SK-N-SH (cell line): ENCODE measurements around the gene TCN2.

Experiments
- CHD2 ChIP-seq: fragments of 150-350 bp; IDR thresholded peaks from 2 replicates; pipeline ENCODE4 v1.6.1; 2018; ENCODE audit warnings: low read length; ENCODE audit not compliant: partially characterized antibody
- EP300 ChIP-seq, 2 experiments: IDR thresholded peaks; 2 replicates each; pipeline versions ENCODE4 v1.4.0 to v1.6.1; 2012; ENCODE audit warnings: borderline replicate concordance in 1 of 2, low read depth in 1 of 2, low read length in 1 of 2
- FOXM1 ChIP-seq: IDR thresholded peaks from 2 replicates; pipeline ENCODE4 v1.4.0; 2012; ENCODE audit warnings: low read depth, mild to moderate bottlenecking
- JUND ChIP-seq: IDR thresholded peaks from 2 replicates; pipeline ENCODE4 v1.4.0; 2012
- NFIC ChIP-seq: IDR thresholded peaks from 2 replicates; pipeline ENCODE4 v1.4.0; 2012; ENCODE audit warnings: borderline replicate concordance
- POLR2AphosphoS5 ChIP-seq: IDR thresholded peaks from 2 replicates; pipeline ENCODE4 v1.6.1; 2012; ENCODE audit warnings: low read depth, low read length
- RAD21 ChIP-seq: IDR thresholded peaks from 2 replicates; pipeline ENCODE4 v1.6.1; 2012; ENCODE audit warnings: mild to moderate bottlenecking, low read length
- YY1 ChIP-seq: IDR thresholded peaks from 2 replicates; pipeline ENCODE4 v1.4.0; 2012; ENCODE audit warnings: low read depth, mild to moderate bottlenecking
- TF ChIP-seq, protein P1 (sequence below): fragments of 200-600 bp; sonication (generic); IDR thresholded peaks from 2 replicates; pipeline ENCODE4 v1.6.1; 2017; ENCODE audit warnings: antibody characterized with exemption, mild to moderate bottlenecking, moderate library complexity
- TF ChIP-seq, protein P2 (sequence below): IDR thresholded peaks from 2 replicates; pipeline ENCODE4 v1.4.0; 2012; ENCODE audit warnings: low read depth, borderline replicate concordance
- TF ChIP-seq, protein P3 (sequence below): IDR thresholded peaks from 2 replicates; pipeline ENCODE4 v1.6.1; 2012; ENCODE audit warnings: mild to moderate bottlenecking, low read depth, low read length, moderate library complexity

DNA sequence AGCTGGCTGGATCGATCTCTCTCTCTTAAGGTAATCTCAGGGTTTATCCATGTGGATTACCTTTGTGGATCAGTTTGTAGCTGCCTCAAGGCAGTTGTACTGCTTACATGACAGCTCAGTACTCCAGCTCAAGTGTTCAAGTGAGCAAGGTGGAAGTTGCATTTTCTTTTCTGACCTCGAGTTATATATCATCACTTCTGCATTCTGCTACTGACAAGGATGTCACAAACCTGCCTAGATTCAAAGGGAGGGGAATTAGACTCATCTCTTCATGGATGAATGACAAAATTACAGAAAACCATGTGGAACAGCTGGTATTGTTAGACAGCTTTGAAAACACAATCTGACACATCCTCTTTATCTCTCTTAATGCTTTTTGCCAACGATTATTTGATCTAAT is 6.1 kb upstream of the TCN2 start:
- TF ChIP-seq NFIC (no peak), CHD2 (no peak), RAD21 (no peak), JUND (no peak), YY1 (no peak), POLR2AphosphoS5 (no peak), FOXM1 (no peak), EP300 (IDR thresholded peaks at IDR 0.05; ENCODE audit: borderline replicate concordance in 1 of 2, low read depth in 1 of 2, low read length in 1 of 2) (no peak)
- TF ChIP-seq, protein P1, sequence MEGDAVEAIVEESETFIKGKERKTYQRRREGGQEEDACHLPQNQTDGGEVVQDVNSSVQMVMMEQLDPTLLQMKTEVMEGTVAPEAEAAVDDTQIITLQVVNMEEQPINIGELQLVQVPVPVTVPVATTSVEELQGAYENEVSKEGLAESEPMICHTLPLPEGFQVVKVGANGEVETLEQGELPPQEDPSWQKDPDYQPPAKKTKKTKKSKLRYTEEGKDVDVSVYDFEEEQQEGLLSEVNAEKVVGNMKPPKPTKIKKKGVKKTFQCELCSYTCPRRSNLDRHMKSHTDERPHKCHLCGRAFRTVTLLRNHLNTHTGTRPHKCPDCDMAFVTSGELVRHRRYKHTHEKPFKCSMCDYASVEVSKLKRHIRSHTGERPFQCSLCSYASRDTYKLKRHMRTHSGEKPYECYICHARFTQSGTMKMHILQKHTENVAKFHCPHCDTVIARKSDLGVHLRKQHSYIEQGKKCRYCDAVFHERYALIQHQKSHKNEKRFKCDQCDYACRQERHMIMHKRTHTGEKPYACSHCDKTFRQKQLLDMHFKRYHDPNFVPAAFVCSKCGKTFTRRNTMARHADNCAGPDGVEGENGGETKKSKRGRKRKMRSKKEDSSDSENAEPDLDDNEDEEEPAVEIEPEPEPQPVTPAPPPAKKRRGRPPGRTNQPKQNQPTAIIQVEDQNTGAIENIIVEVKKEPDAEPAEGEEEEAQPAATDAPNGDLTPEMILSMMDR: no peak
- TF ChIP-seq, protein P2, sequence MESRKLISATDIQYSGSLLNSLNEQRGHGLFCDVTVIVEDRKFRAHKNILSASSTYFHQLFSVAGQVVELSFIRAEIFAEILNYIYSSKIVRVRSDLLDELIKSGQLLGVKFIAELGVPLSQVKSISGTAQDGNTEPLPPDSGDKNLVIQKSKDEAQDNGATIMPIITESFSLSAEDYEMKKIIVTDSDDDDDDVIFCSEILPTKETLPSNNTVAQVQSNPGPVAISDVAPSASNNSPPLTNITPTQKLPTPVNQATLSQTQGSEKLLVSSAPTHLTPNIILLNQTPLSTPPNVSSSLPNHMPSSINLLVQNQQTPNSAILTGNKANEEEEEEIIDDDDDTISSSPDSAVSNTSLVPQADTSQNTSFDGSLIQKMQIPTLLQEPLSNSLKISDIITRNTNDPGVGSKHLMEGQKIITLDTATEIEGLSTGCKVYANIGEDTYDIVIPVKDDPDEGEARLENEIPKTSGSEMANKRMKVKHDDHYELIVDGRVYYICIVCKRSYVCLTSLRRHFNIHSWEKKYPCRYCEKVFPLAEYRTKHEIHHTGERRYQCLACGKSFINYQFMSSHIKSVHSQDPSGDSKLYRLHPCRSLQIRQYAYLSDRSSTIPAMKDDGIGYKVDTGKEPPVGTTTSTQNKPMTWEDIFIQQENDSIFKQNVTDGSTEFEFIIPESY: no peak
- TF ChIP-seq, protein P3, sequence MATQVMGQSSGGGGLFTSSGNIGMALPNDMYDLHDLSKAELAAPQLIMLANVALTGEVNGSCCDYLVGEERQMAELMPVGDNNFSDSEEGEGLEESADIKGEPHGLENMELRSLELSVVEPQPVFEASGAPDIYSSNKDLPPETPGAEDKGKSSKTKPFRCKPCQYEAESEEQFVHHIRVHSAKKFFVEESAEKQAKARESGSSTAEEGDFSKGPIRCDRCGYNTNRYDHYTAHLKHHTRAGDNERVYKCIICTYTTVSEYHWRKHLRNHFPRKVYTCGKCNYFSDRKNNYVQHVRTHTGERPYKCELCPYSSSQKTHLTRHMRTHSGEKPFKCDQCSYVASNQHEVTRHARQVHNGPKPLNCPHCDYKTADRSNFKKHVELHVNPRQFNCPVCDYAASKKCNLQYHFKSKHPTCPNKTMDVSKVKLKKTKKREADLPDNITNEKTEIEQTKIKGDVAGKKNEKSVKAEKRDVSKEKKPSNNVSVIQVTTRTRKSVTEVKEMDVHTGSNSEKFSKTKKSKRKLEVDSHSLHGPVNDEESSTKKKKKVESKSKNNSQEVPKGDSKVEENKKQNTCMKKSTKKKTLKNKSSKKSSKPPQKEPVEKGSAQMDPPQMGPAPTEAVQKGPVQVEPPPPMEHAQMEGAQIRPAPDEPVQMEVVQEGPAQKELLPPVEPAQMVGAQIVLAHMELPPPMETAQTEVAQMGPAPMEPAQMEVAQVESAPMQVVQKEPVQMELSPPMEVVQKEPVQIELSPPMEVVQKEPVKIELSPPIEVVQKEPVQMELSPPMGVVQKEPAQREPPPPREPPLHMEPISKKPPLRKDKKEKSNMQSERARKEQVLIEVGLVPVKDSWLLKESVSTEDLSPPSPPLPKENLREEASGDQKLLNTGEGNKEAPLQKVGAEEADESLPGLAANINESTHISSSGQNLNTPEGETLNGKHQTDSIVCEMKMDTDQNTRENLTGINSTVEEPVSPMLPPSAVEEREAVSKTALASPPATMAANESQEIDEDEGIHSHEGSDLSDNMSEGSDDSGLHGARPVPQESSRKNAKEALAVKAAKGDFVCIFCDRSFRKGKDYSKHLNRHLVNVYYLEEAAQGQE: no peak
